RKO (cell line): ENCODE results near the gene MPV17.
"Not testable (repeated sequence)": the region's sequence is repeated elsewhere in the genome, so short reads cannot be mapped to it uniquely, and the experiment has no call there.

Experiments used
- DNase-seq: peaks from one replicate; pipeline ENCODE4 v3.0.0-alpha.2; 2016; ENCODE audit warnings: low spot score

The MPV17 gene

GRCh38 chr2:27322301-27322765 lies 564 bp downstream of the MPV17 start:
- DNase-seq = peak; percentile 49

- peak; percentile 99 for DNase-seq
Observed at GRCh38 chr2:27320958-27321543, 1.8 kb downstream of the MPV17 start.

GRCh38 chr2:27319839-27320238 lies 3.1 kb downstream of the MPV17 start:
- DNase-seq = not testable (repeated sequence)

GRCh38 chr2:27316655-27317412 lies 6.1 kb downstream of the MPV17 start:
- DNase-seq = no peak

- no peak for DNase-seq
Observed at GRCh38 chr2:27315122-27315521, 7.8 kb downstream of the MPV17 start.

GRCh38 chr2:27314709-27315108 lies 8.2 kb downstream of the MPV17 start:
- no peak for DNase-seq

- DNase-seq = no peak
Observed at GRCh38 chr2:27313882-27314645, 8.8 kb downstream of the MPV17 start.

- DNase-seq = no peak
Observed at GRCh38 chr2:27312152-27312551, 10.7 kb downstream of the MPV17 start.

- DNase-seq = no peak
Observed at GRCh38 chr2:27309651-27310050, 13.2 kb downstream of the MPV17 start.

- DNase-seq = no peak
Observed at GRCh38 chr2:27308359-27308881, 14.5 kb downstream of the MPV17 start, which contains the start of gene UCN. TSS of gene UCN (minus strand) at chr2:27308445. CDS start at chr2:27307895, 550 bp downstream.

GRCh38 chr2:27307545-27308358 lies 15.1 kb downstream of the MPV17 start:
- DNase-seq = no peak

GRCh38 chr2:27307287-27307544 lies 15.7 kb downstream of the MPV17 start:
- DNase-seq = no peak

GRCh38 chr2:27306573-27307286 lies 16.2 kb downstream of the MPV17 start:
- DNase-seq = no peak

- no peak for DNase-seq
Observed at GRCh38 chr2:27306136-27306535, 16.8 kb downstream of the MPV17 start.

- no peak for DNase-seq
Observed at GRCh38 chr2:27305516-27305915, 17.4 kb downstream of the MPV17 start.

- DNase-seq = no peak
Observed at GRCh38 chr2:27304488-27305240, 18.2 kb downstream of the MPV17 start.

- peak; percentile 86 for DNase-seq
Observed at GRCh38 chr2:27303093-27304025, 19.5 kb downstream of the MPV17 start.

GRCh38 chr2:27300606-27301005 lies 22.3 kb downstream of the MPV17 start:
- not testable (repeated sequence) for DNase-seq

- no peak for DNase-seq
Observed at GRCh38 chr2:27298391-27299080, 24.4 kb downstream of the MPV17 start.
